ENCODE measurements around the gene KCP. TPM values are rescaled to one million over a fixed set of nuclear protein-coding genes. Genes with fewer than 3 reads are reported as not detected.

Gene KCP
- total RNA-seq, 1 experiment from 2014 or later, result 1.6 TPM

DNA sequence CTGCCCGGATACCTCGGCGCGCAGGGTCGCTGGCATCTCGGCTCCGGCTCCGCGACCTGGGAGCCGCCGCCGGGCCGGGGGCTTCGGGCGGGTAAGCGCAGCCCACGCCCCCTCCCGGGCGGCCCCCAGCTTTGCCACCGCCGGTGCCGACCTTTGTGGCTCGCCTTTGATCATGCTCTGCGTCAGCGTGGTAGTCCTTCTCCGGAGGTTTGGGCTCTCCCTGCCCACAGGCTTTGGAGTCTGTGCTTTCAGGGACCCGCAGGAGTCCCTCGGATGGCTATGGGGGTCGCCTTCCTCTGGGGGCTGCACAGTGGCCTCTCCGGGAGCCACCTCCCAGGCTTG lies 40.6 kb downstream of the KCP start:
- RAD21 ChIA-PET (ENCODE audit: low non-redundant PET in 1 of 2, low total read pairs in 2 of 2, uncharacterized antibody in 2 of 2, unreplicated experiment in 2 of 2), result no interaction called here
- Histone ChIP-seq H3K4me3 (replicated peaks in 1 of 2; ENCODE audit: low read depth in 1 of 2, low read length in 2 of 2) (no peak overlapping the region), H2AFZ (ENCODE audit: low read depth, low read length, poor library complexity, severe bottlenecking) (no peak overlapping the region), H3K9ac (ENCODE audit: low read length) (no peak overlapping the region), H3K27ac (ENCODE audit: low read depth, low read length) (peak overlapping the region; percentile 58; the same call in 1 of the 2 replicates), H3K9me3 (ENCODE audit: control insufficient read depth in 1 of 2, insufficient read depth in 1 of 2, low read depth in 1 of 2, low read length in 2 of 2) (no peaks in the 10 kb centered on the region), H3K4me2 (ENCODE audit: low read length) (peak overlapping the region; percentile 98), H3K4me1 (ENCODE audit: control insufficient read depth in 1 of 2, insufficient read depth in 2 of 2, low read length in 2 of 2) (peaks cover 33 to 69% of the 10 kb centered on the region in 2 experiments), H4K20me1 (ENCODE audit: insufficient read depth) (no peaks in the 10 kb centered on the region), H3K27me3 (ENCODE audit: insufficient read depth, low read length) (no peaks in the 10 kb centered on the region), H3K36me3 (ENCODE audit: control insufficient read depth in 1 of 2, insufficient read depth in 2 of 2, low read length in 2 of 2) (peaks cover 3 to 4% of the 10 kb centered on the region in 2 experiments; a peak in 2 of 4 replicates), H3K9me2 (ENCODE audit: insufficient read depth) (no peaks in the 10 kb centered on the region), H3K79me2 (ENCODE audit: insufficient read depth, low read length) (peaks cover 3% of the 10 kb centered on the region; the same call in 1 of the 2 replicates)
- CTCF ChIA-PET, result interaction anchor here (0.9 kb wide), 1 partner anchor 14 kb away, joined by 3 read pairs; no protein-coding TSS in a partner anchor
- DNase-seq (ENCODE audit: low read depth, low spot score), result no peak
- intact Hi-C loops (cut with micrococcal nuclease), result no loop called here
- TF ChIP-seq ZFX (IDR thresholded peaks at IDR 0.05) (peak; percentile 43; the same call in 1 of the 2 replicates), RAD21 (IDR thresholded peaks at IDR 0.05; ENCODE audit: low read depth) (no peak), TCF7L2 (IDR thresholded peaks at IDR 0.05; ENCODE audit: borderline replicate concordance, extremely low read depth, insufficient read depth, insufficient read length) (peak; percentile 76)
- TF ChIP-seq, protein P1, sequence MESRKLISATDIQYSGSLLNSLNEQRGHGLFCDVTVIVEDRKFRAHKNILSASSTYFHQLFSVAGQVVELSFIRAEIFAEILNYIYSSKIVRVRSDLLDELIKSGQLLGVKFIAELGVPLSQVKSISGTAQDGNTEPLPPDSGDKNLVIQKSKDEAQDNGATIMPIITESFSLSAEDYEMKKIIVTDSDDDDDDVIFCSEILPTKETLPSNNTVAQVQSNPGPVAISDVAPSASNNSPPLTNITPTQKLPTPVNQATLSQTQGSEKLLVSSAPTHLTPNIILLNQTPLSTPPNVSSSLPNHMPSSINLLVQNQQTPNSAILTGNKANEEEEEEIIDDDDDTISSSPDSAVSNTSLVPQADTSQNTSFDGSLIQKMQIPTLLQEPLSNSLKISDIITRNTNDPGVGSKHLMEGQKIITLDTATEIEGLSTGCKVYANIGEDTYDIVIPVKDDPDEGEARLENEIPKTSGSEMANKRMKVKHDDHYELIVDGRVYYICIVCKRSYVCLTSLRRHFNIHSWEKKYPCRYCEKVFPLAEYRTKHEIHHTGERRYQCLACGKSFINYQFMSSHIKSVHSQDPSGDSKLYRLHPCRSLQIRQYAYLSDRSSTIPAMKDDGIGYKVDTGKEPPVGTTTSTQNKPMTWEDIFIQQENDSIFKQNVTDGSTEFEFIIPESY (IDR thresholded peaks at IDR 0.05; ENCODE audit: extremely low read depth, insufficient replicate concordance, low read length), result no peak
- TF ChIP-seq, protein P2, sequence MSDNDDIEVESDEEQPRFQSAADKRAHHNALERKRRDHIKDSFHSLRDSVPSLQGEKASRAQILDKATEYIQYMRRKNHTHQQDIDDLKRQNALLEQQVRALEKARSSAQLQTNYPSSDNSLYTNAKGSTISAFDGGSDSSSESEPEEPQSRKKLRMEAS (IDR thresholded peaks at IDR 0.05), result no peak
- no TSS peak for BruUV-seq (replicated peaks)
- ATAC-seq, result no peak
- POLR2A ChIA-PET, result no interaction called here

Data from HCT116 (cell line).